ENCODE results near the gene SPP1. TPM values are rescaled to one million over a fixed set of nuclear protein-coding genes. Genes with fewer than 3 reads are reported as not detected.
"Not testable (repeated sequence)": the region's sequence is repeated elsewhere in the genome, so short reads cannot be mapped to it uniquely, and the experiment has no call there.

SPP1 gene
- polyA plus RNA-seq, 1 of the 3 experiments (the other 2 are of a cell fraction), result 0.82 TPM

DNA sequence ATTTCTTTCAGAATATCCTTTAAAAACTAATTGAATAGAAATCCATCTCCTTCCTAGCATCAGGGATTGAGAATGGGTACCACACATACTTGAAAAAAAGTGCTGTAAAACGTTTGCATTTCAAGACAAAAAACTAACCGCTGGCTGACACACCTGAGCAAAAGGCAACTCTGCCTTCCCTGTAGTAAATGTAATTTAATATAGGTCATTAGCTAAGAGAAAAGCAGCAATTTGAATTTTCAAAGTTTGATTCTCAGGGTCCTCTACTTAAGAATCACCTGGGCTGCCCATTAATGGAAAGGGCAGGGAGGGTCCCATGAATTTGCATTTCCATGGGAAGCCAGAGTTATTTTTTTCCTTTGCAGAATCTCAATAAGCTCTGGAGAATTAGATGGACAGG lies 40.5 kb upstream of the SPP1 start:
- Histone ChIP-seq H3K27me3 (ENCODE audit: insufficient read depth) (no peaks in the 10 kb centered on the region), H3K9ac (no peak overlapping the region), H3K4me2 (no peak overlapping the region), H2AFZ (ENCODE audit: low read depth) (no peak overlapping the region), H3K4me1 (ENCODE audit: control insufficient read depth in 1 of 2, insufficient read depth in 2 of 2, low read depth in 1 of 2, low read length in 1 of 2) (no peaks in the 10 kb centered on the region), H3K79me2 (ENCODE audit: insufficient read depth) (no peaks in the 10 kb centered on the region), H3K9me3 (no peaks in the 10 kb centered on the region), H3K9me2 (no peaks in the 10 kb centered on the region), H3K36me3 (replicated peaks in 1 of 2; ENCODE audit: control insufficient read depth in 1 of 2, insufficient read depth in 2 of 2, low read length in 1 of 2) (no peaks in the 10 kb centered on the region), H4K20me1 (ENCODE audit: insufficient read depth) (no peaks in the 10 kb centered on the region), H3K4me3 (ENCODE audit: low read depth in 2 of 2, low read length in 1 of 2) (no peak overlapping the region), H3K27ac (ENCODE audit: low read depth in 2 of 2, low read length in 1 of 2) (no peak overlapping the region), H3F3A (replicated peaks; ENCODE audit: insufficient read depth) (no peaks in the 10 kb centered on the region)
- CTCF ChIA-PET, result interaction anchor here (1.0 kb wide), 1 partner anchor 106 kb away, joined by 3 read pairs; no protein-coding TSS in a partner anchor
- no peak for TF ChIP-seq FOSL2 (IDR thresholded peaks at IDR 0.05; ENCODE audit: borderline replicate concordance, low read depth)
- TF ChIP-seq, protein P1, sequence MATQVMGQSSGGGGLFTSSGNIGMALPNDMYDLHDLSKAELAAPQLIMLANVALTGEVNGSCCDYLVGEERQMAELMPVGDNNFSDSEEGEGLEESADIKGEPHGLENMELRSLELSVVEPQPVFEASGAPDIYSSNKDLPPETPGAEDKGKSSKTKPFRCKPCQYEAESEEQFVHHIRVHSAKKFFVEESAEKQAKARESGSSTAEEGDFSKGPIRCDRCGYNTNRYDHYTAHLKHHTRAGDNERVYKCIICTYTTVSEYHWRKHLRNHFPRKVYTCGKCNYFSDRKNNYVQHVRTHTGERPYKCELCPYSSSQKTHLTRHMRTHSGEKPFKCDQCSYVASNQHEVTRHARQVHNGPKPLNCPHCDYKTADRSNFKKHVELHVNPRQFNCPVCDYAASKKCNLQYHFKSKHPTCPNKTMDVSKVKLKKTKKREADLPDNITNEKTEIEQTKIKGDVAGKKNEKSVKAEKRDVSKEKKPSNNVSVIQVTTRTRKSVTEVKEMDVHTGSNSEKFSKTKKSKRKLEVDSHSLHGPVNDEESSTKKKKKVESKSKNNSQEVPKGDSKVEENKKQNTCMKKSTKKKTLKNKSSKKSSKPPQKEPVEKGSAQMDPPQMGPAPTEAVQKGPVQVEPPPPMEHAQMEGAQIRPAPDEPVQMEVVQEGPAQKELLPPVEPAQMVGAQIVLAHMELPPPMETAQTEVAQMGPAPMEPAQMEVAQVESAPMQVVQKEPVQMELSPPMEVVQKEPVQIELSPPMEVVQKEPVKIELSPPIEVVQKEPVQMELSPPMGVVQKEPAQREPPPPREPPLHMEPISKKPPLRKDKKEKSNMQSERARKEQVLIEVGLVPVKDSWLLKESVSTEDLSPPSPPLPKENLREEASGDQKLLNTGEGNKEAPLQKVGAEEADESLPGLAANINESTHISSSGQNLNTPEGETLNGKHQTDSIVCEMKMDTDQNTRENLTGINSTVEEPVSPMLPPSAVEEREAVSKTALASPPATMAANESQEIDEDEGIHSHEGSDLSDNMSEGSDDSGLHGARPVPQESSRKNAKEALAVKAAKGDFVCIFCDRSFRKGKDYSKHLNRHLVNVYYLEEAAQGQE (IDR thresholded peaks at IDR 0.05; ENCODE audit: low read depth, low read length), result no peak
- no peak for TF ChIP-seq CHD2 (IDR thresholded peaks at IDR 0.05; ENCODE audit: low read length, partially characterized antibody)
- TF ChIP-seq NRF1 (IDR thresholded peaks at IDR 0.05; ENCODE audit: low read depth, low read length), result no peak
- TF ChIP-seq RFX5 (IDR thresholded peaks at IDR 0.05; ENCODE audit: low read length), result no peak
- no peak for TF ChIP-seq TEAD4 (IDR thresholded peaks at IDR 0.05; ENCODE audit: borderline replicate concordance, insufficient read depth)
- TF ChIP-seq RAD21 (IDR thresholded peaks at IDR 0.05; ENCODE audit: low read length), result no peak
- TF ChIP-seq TAF1 (IDR thresholded peaks at IDR 0.05; ENCODE audit: borderline replicate concordance, low read depth, low read length), result no peak
- no peak for TF ChIP-seq YY1 (IDR thresholded peaks at IDR 0.05; ENCODE audit: low read depth)
- DNase-seq, result no peak
- POLR2A ChIA-PET, result no interaction called here
- WGBS (ENCODE audit: low lambda C conversion rate), result 10% methylated on average over 2 of the region's 2 CpGs

DNA sequence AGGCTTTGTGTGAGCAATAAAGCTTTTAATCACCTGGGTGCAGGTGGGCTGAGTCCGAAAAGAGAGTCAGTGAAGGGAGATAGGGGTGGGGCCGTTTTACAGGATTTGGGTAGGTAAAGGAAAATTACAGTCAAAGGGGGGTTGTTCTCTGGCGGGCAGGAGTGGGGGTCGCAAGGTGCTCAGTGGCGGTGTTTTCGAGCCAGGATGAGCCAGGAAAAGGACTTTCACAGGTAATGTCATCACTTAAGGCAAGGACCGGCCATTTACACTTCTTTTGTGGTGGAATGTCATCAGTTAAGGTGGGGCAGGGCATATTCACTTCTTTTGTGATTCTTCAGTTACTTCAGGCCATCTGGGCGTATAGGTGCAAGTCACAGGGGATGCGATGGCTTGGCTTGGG lies 39.6 kb upstream of the SPP1 start:
- H3F3A ChIP-seq (replicated peaks; ENCODE audit: insufficient read depth); H3K9me2 ChIP-seq; H3K4me2 ChIP-seq; H3K4me3 ChIP-seq (ENCODE audit: low read depth in 2 of 2, low read length in 1 of 2); H3K4me1 ChIP-seq (ENCODE audit: control insufficient read depth in 1 of 2, insufficient read depth in 2 of 2, low read depth in 1 of 2, low read length in 1 of 2); H2AFZ ChIP-seq (ENCODE audit: low read depth); POLR2A ChIA-PET; CTCF ChIA-PET; H3K36me3 ChIP-seq (replicated peaks in 1 of 2; ENCODE audit: control insufficient read depth in 1 of 2, insufficient read depth in 2 of 2, low read length in 1 of 2); H4K20me1 ChIP-seq (ENCODE audit: insufficient read depth); H3K79me2 ChIP-seq (ENCODE audit: insufficient read depth); H3K9ac ChIP-seq; DNase-seq; H3K9me3 ChIP-seq; H3K27ac ChIP-seq (ENCODE audit: low read depth in 2 of 2, low read length in 1 of 2); H3K27me3 ChIP-seq (ENCODE audit: insufficient read depth): not testable (repeated sequence)
- 58% methylated on average over 9 of the region's 9 CpGs for WGBS (ENCODE audit: low lambda C conversion rate)

DNA sequence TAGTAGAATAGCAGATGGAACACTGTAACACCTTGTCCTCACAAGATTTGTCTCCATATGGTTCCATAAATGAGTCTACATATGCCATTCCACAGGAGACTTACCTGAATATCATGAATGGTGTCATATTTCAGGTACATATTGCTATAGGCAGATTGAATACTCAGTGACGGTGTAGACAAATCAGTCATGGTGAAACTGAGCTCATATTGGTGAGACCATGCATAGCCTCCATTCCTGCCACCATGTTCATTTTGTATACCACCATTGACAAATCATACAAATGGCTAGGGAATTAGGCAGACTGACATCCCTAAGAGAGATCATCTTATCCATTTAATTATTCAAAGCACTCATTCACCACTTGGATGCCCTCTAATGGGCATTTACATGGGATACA lies 38.0 kb upstream of the SPP1 start:
- no peak for DNase-seq
- Histone ChIP-seq H3F3A (replicated peaks; ENCODE audit: insufficient read depth) (no peaks in the 10 kb centered on the region), H3K4me2 (no peak overlapping the region), H3K27me3 (ENCODE audit: insufficient read depth) (no peaks in the 10 kb centered on the region), H2AFZ (ENCODE audit: low read depth) (no peak overlapping the region), H3K4me3 (ENCODE audit: low read depth in 2 of 2, low read length in 1 of 2) (no peak overlapping the region), H3K27ac (ENCODE audit: low read depth in 2 of 2, low read length in 1 of 2) (no peak overlapping the region), H3K9me3 (no peaks in the 10 kb centered on the region), H3K9me2 (no peaks in the 10 kb centered on the region), H3K36me3 (replicated peaks in 1 of 2; ENCODE audit: control insufficient read depth in 1 of 2, insufficient read depth in 2 of 2, low read length in 1 of 2) (no peaks in the 10 kb centered on the region), H3K79me2 (ENCODE audit: insufficient read depth) (no peaks in the 10 kb centered on the region), H4K20me1 (ENCODE audit: insufficient read depth) (no peaks in the 10 kb centered on the region), H3K9ac (no peak overlapping the region), H3K4me1 (ENCODE audit: control insufficient read depth in 1 of 2, insufficient read depth in 2 of 2, low read depth in 1 of 2, low read length in 1 of 2) (no peaks in the 10 kb centered on the region)
- ChIA-PET POLR2A (no interaction called here), CTCF (no interaction called here)
- WGBS (ENCODE audit: low lambda C conversion rate), result 55% methylated on average over 1 of the region's 1 CpG
- no peak for TF ChIP-seq RXRA (IDR thresholded peaks at IDR 0.05; ENCODE audit: borderline replicate concordance, low read depth)
- TF ChIP-seq, protein P2, sequence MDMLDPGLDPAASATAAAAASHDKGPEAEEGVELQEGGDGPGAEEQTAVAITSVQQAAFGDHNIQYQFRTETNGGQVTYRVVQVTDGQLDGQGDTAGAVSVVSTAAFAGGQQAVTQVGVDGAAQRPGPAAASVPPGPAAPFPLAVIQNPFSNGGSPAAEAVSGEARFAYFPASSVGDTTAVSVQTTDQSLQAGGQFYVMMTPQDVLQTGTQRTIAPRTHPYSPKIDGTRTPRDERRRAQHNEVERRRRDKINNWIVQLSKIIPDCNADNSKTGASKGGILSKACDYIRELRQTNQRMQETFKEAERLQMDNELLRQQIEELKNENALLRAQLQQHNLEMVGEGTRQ (IDR thresholded peaks at IDR 0.05; ENCODE audit: borderline replicate concordance, low read depth, low read length), result no peak
- no peak for TF ChIP-seq GABPA (IDR thresholded peaks at IDR 0.05; ENCODE audit: low read depth)
- no peak for TF ChIP-seq POLR2AphosphoS5 (IDR thresholded peaks at IDR 0.05; ENCODE audit: low read depth, low read length)
- TF ChIP-seq RAD21 (IDR thresholded peaks at IDR 0.05; ENCODE audit: low read length), result no peak
- no peak for TF ChIP-seq TCF12 (IDR thresholded peaks at IDR 0.05)
- TF ChIP-seq JUND (IDR thresholded peaks at IDR 0.05), result no peak
- TF ChIP-seq NFIC (IDR thresholded peaks at IDR 0.05; ENCODE audit: borderline replicate concordance), result no peak
- TF ChIP-seq, protein P3, sequence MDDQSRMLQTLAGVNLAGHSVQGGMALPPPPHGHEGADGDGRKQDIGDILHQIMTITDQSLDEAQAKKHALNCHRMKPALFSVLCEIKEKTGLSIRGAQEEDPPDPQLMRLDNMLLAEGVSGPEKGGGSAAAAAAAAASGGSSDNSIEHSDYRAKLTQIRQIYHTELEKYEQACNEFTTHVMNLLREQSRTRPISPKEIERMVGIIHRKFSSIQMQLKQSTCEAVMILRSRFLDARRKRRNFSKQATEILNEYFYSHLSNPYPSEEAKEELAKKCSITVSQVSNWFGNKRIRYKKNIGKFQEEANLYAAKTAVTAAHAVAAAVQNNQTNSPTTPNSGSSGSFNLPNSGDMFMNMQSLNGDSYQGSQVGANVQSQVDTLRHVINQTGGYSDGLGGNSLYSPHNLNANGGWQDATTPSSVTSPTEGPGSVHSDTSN (IDR thresholded peaks at IDR 0.05), result no peak
- TF ChIP-seq RCOR1 (IDR thresholded peaks at IDR 0.05; ENCODE audit: low read length), result no peak
- TF ChIP-seq NRF1 (IDR thresholded peaks at IDR 0.05; ENCODE audit: low read depth, low read length), result no peak
- no peak for TF ChIP-seq TAF1 (IDR thresholded peaks at IDR 0.05; ENCODE audit: borderline replicate concordance, low read depth, low read length)
- no peak for TF ChIP-seq YY1 (IDR thresholded peaks at IDR 0.05; ENCODE audit: low read depth)
- no peak for TF ChIP-seq FOSL2 (IDR thresholded peaks at IDR 0.05; ENCODE audit: borderline replicate concordance, low read depth)
- TF ChIP-seq CHD2 (IDR thresholded peaks at IDR 0.05; ENCODE audit: low read length, partially characterized antibody), result no peak

Data from SK-N-SH (cell line).